GM18508 (cell line): Measurements from ENCODE around the gene TOR1AIP2.
A peak's percentile ranks its signal among the peaks of the same experiment; 100 is the strongest.

Experiments used
- ATAC-seq: cut with Tn5 transposase; IDR thresholded peaks from one replicate; pipeline ENCODE4 v1.9.1; 2021; ENCODE audit warnings: moderate number of reproducible peaks; ENCODE audit not compliant: insufficient read depth, unreplicated experiment

TOR1AIP2 gene

GRCh38 chr1:179877586-179878265 lies at the start of gene TOR1AIP2:
Gene TOR1AIP2, minus strand, starts transcription at chr1:179877803. Its CDS starts 25,138 bp downstream, at chr1:179852665.
- ATAC-seq: peak; percentile 40

GRCh38 chr1:179926850-179927205 lies 49.2 kb upstream of the TOR1AIP2 start:
- ATAC-seq: no peak

- no peak for ATAC-seq
These were observed 48.6 kb upstream of the TOR1AIP2 start for GRCh38 chr1:179925922-179926849.

- no peak for ATAC-seq
These were observed 47.7 kb upstream of the TOR1AIP2 start for GRCh38 chr1:179925302-179925701.

- ATAC-seq: peak; percentile 53
These were observed 46.7 kb upstream of the TOR1AIP2 start for GRCh38 chr1:179924268-179924667.

GRCh38 chr1:179923029-179923428 lies 45.4 kb upstream of the TOR1AIP2 start:
- ATAC-seq: no peak

GRCh38 chr1:179921981-179922872 lies 44.6 kb upstream of the TOR1AIP2 start:
- no peak for ATAC-seq

- ATAC-seq: no peak
These were observed 43.9 kb upstream of the TOR1AIP2 start for GRCh38 chr1:179921472-179921871.

- no peak for ATAC-seq
These were observed 40.2 kb upstream of the TOR1AIP2 start for GRCh38 chr1:179917601-179918429.

- no peak for ATAC-seq
These were observed 34.2 kb upstream of the TOR1AIP2 start for GRCh38 chr1:179911812-179912211.

GRCh38 chr1:179910934-179911333 lies 33.3 kb upstream of the TOR1AIP2 start:
- ATAC-seq: no peak

GRCh38 chr1:179889589-179889988 lies 12.0 kb upstream of the TOR1AIP2 start:
- no peak for ATAC-seq

- ATAC-seq: no peak
These were observed 10.5 kb upstream of the TOR1AIP2 start for GRCh38 chr1:179888071-179888470.

GRCh38 chr1:179883745-179884138 lies 6.1 kb upstream of the TOR1AIP2 start:
- no peak for ATAC-seq

GRCh38 chr1:179883040-179883744 lies 5.6 kb upstream of the TOR1AIP2 start:
- ATAC-seq: no peak

GRCh38 chr1:179882253-179883039 lies 4.8 kb upstream of the TOR1AIP2 start, which contains the start of gene TOR1AIP1:
Gene TOR1AIP1, plus strand, starts transcription at chr1:179882285. Its CDS starts 218 bp downstream, at chr1:179882503.
- peak; percentile 79 for ATAC-seq

- ATAC-seq: no peak
These were observed 4.1 kb upstream of the TOR1AIP2 start for GRCh38 chr1:179881642-179882252.

- ATAC-seq: no peak
These were observed 2.2 kb upstream of the TOR1AIP2 start for GRCh38 chr1:179879797-179880196.
